Thyroid gland (tissue), 4 donors: ENCODE measurements around the gene POLR2L. TPM values are rescaled to one million over a fixed set of nuclear protein-coding genes. Genes with fewer than 3 reads are reported as not detected.
A peak's percentile ranks its signal among the peaks of the same experiment; 100 is the strongest.

Experiments used
- DNase-seq, 2 donors: peaks; one replicate each; pipeline ENCODE4 v3.0.0-alpha.2; 2019
- H3K27ac ChIP-seq, 3 donors: fragments of 200-600 bp; sonication (generic); 1 replicate in 2 of 3; 2 replicates in 1 of 3; pipeline ENCODE4 v1.5.1; 2016 to 2019; ENCODE audit warnings: mild to moderate bottlenecking in 1 of 3, moderate library complexity in 1 of 3
- H3K27me3 ChIP-seq: fragments of 200-600 bp; sonication (generic); one replicate; pipeline ENCODE4 v1.5.1; 2019
- H3K36me3 ChIP-seq, 2 donors: fragments of 200-600 bp; sonication (generic); one replicate each; pipeline ENCODE4 v1.5.1; 2016 to 2019
- H3K4me1 ChIP-seq, 2 donors: fragments of 200-600 bp; sonication (generic); one replicate each; pipeline ENCODE4 v1.5.1; 2017 to 2019
- H3K4me3 ChIP-seq, 3 donors: fragments of 200-600 bp; sonication (generic); replicated peaks in 1 of 3; 1 replicate in 2 of 3; 2 replicates in 1 of 3; pipeline ENCODE4 v1.5.1; 2016; ENCODE audit warnings: mild to moderate bottlenecking in 1 of 3
- H3K9me3 ChIP-seq: fragments of 200-600 bp; sonication (generic); one replicate; pipeline ENCODE4 v1.5.1; 2017
- POLR2A ChIP-seq, 2 donors: fragments of 450-650 bp; IDR thresholded peaks; one replicate each; pipeline ENCODE4 v1.6.1; 2017; ENCODE audit warnings: antibody characterized with exemption in 2 of 2, mild to moderate bottlenecking in 2 of 2, moderate library complexity in 1 of 2
- WGBS, 2 donors: methylation state at CpG; one replicate each; pipeline ENCODE4 v1.1.5; 2017; 5-methylcytosine and 5-hydroxymethylcytosine counted together
- intact Hi-C: fragments of 100-400 bp; cut with DNase I; formaldehyde crosslinking; loops from one replicate; pipeline ENCODE4 v1.15.1; 2023
- total RNA-seq, 4 donors: library from RNA; depleted of rRNA; stranded (reverse); fragments of >200 nt; gene quantifications; one replicate each; pipeline ENCODE4 v1.2.3, GENCODE V29; 2016
- TF ChIP-seq, protein P1 (sequence below), 6 experiments: fragments of 200-600 bp in 3 of 6; fragments of 450-650 bp in 3 of 6; sonication (generic) in 3 of 6; IDR thresholded peaks; one replicate each; pipeline ENCODE4 v1.5.1; 2016 to 2019; ENCODE audit warnings: antibody characterized with exemption in 6 of 6, mild to moderate bottlenecking in 2 of 6, inconsistent platforms in 1 of 6, moderate library complexity in 1 of 6

POLR2L gene
- total RNA-seq, 4 donors from 2014 or later, result 17.9 to 89.2 (median 52.4) TPM

DNA sequence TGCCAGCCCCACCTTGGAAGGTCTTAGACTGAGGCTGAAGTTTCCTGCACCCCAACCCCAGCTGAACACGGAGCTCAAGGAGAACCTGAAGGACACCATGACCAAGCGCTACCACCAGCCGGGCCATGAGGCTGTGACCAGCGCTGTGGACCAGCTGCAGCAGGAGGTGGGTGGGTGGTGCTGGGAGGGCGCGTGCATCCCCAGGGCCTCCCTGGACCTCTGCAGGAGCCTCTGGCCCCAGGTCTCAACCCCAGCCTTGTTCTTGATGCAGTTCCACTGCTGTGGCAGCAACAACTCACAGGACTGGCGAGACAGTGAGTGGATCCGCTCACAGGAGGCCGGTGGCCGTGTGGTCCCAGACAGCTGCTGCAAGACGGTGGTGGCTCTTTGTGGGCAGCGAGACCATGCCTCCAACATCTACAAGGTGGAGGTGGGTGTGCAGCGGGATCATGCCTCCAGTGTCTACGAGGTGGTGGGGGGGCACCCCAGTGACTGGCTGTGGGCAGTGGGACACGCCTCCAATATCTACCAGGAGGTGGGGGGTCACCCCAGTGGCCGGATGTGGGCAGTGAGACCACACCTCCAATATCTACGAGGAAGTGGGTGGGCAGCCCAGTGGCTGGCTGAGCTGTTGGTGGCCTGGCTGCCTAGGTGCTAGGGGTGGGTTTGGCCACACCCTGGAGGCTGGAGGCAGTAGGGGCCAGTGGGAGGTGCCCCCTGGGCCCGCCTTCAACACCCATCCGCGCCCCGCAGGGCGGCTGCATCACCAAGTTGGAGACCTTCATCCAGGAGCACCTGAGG, 4.9 kb downstream of the POLR2L start:
- WGBS, 2 donors, result 92 to 94% methylated on average over 11 to 16 of the region's 22 CpGs
- TF ChIP-seq POLR2A (IDR thresholded peaks at IDR 0.05), result no peak
- TF ChIP-seq, protein P1, sequence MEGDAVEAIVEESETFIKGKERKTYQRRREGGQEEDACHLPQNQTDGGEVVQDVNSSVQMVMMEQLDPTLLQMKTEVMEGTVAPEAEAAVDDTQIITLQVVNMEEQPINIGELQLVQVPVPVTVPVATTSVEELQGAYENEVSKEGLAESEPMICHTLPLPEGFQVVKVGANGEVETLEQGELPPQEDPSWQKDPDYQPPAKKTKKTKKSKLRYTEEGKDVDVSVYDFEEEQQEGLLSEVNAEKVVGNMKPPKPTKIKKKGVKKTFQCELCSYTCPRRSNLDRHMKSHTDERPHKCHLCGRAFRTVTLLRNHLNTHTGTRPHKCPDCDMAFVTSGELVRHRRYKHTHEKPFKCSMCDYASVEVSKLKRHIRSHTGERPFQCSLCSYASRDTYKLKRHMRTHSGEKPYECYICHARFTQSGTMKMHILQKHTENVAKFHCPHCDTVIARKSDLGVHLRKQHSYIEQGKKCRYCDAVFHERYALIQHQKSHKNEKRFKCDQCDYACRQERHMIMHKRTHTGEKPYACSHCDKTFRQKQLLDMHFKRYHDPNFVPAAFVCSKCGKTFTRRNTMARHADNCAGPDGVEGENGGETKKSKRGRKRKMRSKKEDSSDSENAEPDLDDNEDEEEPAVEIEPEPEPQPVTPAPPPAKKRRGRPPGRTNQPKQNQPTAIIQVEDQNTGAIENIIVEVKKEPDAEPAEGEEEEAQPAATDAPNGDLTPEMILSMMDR (IDR thresholded peaks at IDR 0.05), result no peak
- no peak overlapping the region for H3K4me3 ChIP-seq
- no peaks in the 10 kb centered on the region for H3K9me3 ChIP-seq
- no peak overlapping the region for H3K27ac ChIP-seq
- H3K27me3 ChIP-seq, result no peaks in the 10 kb centered on the region
- DNase-seq, result no peak
- H3K4me1 ChIP-seq, result peaks cover 32 to 38% of the 10 kb centered on the region in 2 donors
- H3K36me3 ChIP-seq, result peaks cover 34 to 40% of the 10 kb centered on the region in 2 donors
- intact Hi-C loops, result no loop called here

DNA sequence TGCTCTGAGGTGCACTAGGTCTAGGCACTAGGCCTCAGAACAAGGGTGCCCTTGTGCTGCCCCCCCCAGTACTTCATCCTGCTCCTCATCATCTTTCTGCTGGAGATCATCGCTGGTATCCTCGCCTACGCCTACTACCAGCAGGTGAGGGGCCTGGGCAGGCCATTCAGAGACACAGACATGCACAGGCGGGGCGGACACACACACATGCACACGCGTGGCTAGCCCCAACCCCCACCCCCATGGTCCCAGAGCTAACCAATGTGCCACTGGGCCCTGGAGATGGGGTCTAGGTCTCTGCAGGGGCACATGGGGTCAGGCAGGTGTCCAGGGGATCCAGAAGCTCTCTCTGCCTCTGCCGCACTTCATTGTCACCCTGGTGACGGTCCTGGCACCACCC, 5.6 kb downstream of the POLR2L start:
- Histone ChIP-seq H3K4me1 (peaks cover 37 to 44% of the 10 kb centered on the region in 2 donors), H3K4me3 (no peak overlapping the region), H3K27ac (no peak overlapping the region), H3K36me3 (peaks cover 34 to 40% of the 10 kb centered on the region in 2 donors), H3K9me3 (no peaks in the 10 kb centered on the region), H3K27me3 (no peaks in the 10 kb centered on the region)
- DNase-seq, result no peak
- 80 to 89% methylated on average over 3 to 8 of the region's 9 CpGs for WGBS, 2 donors
- intact Hi-C loops, result no loop called here
- TF ChIP-seq, protein P1 (IDR thresholded peaks at IDR 0.05), result no peak
- no peak for TF ChIP-seq POLR2A (IDR thresholded peaks at IDR 0.05)

DNA sequence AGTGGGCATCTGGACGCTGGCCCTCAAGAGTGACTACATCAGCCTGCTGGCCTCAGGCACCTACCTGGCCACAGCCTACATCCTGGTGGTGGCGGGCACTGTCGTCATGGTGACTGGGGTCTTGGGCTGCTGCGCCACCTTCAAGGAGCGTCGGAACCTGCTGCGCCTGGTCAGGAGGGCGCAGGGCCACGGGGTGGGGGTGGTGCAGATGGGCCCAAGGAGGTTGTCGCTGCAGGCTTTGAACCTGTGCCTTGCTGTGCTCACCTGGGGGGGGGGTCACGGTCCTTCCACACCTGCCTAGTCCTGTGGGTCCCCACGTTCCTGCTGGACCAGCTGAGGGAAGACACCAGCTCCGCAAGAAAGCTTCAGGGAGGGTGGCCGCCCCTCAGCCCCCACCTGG, 6.1 kb downstream of the POLR2L start:
- Histone ChIP-seq H3K9me3 (no peaks in the 10 kb centered on the region), H3K4me1 (peaks cover 33 to 39% of the 10 kb centered on the region in 2 donors), H3K4me3 (no peak overlapping the region), H3K27ac (no peak overlapping the region), H3K27me3 (no peaks in the 10 kb centered on the region), H3K36me3 (peaks cover 34 to 40% of the 10 kb centered on the region in 2 donors)
- 96% methylated on average over 8 of the region's 14 CpGs; no CpG with 5 or more reads in 1 of the 2 donors for WGBS, 2 donors
- intact Hi-C loops, result no loop called here
- TF ChIP-seq POLR2A (IDR thresholded peaks at IDR 0.05), result no peak
- TF ChIP-seq, protein P1 (IDR thresholded peaks at IDR 0.05), result no peak
- no peak for DNase-seq

DNA sequence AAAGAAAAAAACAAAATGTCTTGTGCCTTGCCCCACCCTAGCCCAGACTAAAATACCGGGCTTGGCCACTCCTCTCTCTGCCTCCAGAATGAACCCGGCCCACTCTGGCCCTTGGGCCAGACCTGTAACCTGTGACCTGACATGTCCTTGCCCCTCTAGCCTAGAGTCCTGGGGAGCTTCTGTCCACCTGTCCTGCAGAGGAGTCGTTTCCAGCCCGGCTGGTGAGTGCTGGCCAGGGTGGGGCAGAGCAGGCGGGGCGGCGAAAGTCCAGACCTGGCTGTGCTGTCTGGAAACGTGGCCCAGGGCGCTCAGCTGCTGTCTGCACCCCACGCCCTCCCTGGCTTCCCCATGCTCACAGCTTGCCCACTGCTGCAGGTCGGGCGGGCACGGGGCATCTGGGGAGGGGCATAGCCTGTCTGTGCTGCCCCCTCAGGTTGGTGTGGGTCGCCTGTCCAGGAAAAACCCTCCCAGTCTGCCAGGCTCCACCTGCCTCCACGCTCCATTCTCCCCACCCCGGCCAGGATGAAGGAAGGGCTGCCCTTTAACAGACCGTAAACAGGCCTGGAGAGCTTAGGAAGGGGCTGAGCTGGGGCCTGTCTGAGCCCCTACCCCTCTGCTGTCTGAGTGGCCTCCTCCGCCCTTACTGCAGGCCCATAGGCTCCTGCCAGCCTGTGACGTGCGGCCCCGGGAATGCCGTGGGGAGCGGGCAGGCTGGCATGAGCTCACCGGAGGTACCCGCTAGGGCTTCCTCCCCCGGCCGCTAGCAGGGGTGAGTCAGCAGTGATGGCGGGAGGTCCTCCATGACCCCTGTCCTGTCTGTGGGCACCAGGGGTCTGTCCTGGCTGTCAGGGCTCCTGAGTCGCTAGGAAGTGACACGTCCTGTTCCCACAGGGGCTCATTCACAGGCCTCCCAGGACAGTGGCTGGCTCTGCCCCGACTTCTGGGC, 7.7 kb downstream of the POLR2L start:
- intact Hi-C loops, result no loop called here
- H3K27me3 ChIP-seq, result no peaks in the 10 kb centered on the region
- H3K4me1 ChIP-seq, result peaks cover 39 to 45% of the 10 kb centered on the region in 2 donors
- H3K27ac ChIP-seq, result peak overlapping the region; percentile 25 to 66 (median 50)
- H3K36me3 ChIP-seq, result peaks cover 30 to 35% of the 10 kb centered on the region in 2 donors
- peak; percentile 55 to 82 for DNase-seq
- 36 to 60% methylated on average over 10 to 15 of the region's 31 CpGs for WGBS, 2 donors
- no peaks in the 10 kb centered on the region for H3K9me3 ChIP-seq
- peak overlapping the region in 1 of 3 donors; percentile 67 for H3K4me3 ChIP-seq
- TF ChIP-seq, protein P1 (IDR thresholded peaks at IDR 0.05), result no peak
- TF ChIP-seq POLR2A (IDR thresholded peaks at IDR 0.05), result peak in 1 of 2 donors; percentile 12
